GM12873 (cell line): Measurements from ENCODE around the gene NSMCE1.

ENCODE experiments used
- CTCF ChIP-seq: IDR thresholded peaks from 2 replicates; pipeline ENCODE4 v1.5.1; 2012; ENCODE audit warnings: low read depth, mild to moderate bottlenecking, moderate library complexity, low read length, control low read depth; ENCODE audit not compliant: insufficient read depth; ENCODE audit errors: missing control alignments

The NSMCE1 gene

GRCh38 chr16:27195941-27196595 lies 72.5 kb downstream of the NSMCE1 start:
- TF ChIP-seq CTCF: no peak

DNA sequence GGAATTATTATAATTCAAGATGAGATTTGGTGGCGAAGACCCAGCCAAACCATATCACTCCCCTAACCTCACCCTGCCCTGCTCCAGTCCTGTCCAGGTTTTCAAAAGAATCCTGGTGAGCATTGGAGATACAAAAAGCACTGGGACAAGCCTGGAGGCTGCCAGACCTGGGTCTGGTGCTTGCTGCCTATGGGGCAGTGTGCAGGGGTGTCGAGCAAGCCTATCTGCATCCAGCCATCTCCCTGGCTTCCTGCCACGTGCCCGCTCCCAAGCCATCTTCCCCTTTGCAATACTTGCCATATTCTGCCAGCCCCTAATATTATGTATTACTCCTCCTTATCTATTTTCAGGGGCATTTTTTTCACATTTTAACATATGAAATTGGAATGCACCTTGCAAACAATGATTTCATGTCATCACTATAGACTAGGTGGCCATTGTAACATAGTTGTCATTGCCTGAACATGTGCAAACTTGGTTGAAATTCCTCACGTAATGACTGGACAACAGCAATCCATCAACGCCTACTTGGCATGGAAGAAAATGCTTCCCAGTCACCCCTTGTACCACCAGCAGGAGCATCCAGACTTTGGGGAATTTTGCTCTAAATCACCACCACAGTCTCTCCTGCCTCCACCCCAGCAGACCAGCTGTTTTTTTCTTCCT lies 73.4 kb downstream of the NSMCE1 start:
- TF ChIP-seq CTCF: no peak

DNA sequence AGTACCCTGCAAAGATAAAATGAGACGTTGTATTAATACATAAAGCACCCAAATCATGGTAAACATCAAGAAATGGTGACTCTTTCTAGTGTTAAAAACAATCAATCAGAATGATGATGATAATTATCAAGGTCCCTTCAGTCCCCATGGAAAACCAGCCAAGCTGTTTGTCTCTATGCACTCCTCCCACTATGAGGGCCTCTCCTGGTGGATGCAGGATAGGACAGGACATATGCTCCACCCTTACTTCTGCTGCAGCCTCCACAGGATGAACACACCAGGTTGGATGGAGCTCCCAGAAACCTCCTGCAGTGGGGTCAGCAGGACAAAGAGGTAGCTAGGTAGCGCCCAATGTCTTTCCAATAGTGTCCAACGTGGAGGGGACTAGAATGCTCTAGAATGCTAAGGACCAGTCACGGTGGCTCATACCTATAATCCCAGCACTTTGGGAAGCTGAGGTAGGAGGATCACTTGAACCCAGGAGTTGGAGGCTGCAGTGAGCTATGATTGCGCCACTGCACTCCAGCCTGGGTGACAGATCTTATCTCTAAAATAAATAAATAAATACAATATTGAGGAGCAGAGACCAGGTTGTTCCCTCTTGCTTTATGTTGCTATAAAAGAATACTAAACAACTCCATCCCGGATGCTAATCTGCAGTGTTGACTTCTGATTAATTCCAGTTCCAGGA lies 75.1 kb downstream of the NSMCE1 start:
- no peak for TF ChIP-seq CTCF

GRCh38 chr16:27191352-27191924 lies 77.1 kb downstream of the NSMCE1 start:
- no peak for TF ChIP-seq CTCF

GRCh38 chr16:27190316-27190871 lies 78.2 kb downstream of the NSMCE1 start:
- no peak for TF ChIP-seq CTCF

DNA sequence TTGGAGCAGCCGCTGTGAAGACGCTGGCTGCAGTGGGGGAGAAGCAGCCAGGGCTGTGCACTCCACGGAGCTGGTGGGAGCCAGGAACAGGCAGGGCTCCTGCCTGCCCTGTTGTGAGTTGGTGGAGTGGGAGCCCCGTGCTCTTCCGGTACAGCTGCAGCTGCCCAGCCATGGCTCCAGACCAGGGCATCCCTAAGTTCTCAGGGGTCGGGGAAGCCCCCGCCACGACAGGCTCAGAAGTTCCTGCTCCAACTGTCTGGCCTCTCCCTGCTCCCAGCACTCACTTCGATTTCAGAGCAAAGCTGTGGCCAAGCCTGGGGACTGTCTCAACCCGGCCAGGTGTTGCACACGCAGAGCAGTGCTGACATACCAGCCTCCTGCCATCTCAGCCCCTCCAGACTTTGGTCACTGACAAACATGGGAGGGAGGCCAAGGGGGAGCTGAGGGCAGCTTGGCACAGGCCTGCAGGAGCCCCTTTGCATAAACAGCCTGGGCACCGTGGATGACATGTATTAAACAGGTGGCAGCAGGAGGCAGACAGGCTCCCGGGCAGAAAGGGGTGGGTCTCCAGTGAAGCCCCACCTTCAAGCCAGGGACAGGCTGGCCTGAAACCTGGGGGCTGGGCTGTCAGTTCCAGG lies 79.1 kb downstream of the NSMCE1 start:
- no peak for TF ChIP-seq CTCF
